ENCODE results near the gene PLXNB2.

Gene PLXNB2

DNA sequence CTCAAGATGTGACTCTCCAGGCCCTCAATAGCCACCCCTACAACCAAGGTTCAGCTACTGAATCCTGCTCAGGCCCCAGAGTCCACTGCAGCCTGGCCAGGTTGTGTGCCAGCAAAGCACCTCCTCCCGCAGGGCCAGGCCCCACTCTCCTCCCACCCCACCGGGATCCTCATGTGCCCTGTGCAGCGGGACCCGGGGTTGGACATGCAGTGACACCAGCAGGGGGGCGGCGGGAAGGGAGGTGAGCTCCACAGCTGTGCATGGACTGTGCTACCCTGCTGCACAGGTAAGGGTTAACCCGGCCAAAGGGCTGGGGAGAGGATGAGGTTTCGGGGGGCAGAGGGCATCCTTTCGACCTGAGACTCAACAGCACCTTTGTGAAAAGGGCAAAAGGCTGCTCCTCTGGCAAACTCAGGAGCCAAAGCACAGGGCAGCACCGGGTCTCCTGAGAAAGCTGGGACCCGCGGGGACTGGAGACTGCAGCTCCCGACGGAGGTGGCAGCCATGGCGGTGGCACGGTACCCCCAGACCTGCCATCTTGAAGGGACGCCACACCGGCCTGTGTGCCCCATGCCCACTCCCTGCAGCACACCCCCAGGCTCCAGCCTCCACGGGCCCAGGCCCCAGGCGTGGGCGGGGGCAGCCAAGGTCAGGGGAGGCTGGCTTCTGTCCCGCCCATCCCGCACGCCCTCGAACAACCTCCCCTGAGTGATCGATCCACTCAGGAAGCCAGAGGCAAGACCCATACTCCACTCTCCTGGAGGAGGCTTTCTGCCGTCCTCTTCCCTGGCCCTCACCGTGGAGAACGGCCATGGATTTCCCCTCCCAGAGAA is 10.6 kb downstream of the PLXNB2 start:
- no peak for DNase-seq

DNA sequence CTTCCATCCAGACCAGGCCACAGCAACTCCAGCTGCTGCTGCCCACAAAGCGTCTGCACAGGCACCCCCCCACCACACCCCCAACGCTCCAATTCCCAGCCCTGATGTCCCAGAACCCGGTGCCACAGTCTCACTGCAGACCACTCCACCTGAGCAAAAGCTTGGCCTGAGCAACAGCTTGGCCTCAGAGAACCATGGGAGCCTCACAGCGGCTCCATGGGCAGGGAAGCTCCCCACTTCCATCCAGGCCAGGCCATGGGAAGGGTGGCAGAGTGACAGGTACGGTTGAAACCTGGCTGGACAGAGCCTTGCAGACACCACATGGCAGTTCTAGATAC is 13.2 kb downstream of the PLXNB2 start:
- DNase-seq: no peak

DNA sequence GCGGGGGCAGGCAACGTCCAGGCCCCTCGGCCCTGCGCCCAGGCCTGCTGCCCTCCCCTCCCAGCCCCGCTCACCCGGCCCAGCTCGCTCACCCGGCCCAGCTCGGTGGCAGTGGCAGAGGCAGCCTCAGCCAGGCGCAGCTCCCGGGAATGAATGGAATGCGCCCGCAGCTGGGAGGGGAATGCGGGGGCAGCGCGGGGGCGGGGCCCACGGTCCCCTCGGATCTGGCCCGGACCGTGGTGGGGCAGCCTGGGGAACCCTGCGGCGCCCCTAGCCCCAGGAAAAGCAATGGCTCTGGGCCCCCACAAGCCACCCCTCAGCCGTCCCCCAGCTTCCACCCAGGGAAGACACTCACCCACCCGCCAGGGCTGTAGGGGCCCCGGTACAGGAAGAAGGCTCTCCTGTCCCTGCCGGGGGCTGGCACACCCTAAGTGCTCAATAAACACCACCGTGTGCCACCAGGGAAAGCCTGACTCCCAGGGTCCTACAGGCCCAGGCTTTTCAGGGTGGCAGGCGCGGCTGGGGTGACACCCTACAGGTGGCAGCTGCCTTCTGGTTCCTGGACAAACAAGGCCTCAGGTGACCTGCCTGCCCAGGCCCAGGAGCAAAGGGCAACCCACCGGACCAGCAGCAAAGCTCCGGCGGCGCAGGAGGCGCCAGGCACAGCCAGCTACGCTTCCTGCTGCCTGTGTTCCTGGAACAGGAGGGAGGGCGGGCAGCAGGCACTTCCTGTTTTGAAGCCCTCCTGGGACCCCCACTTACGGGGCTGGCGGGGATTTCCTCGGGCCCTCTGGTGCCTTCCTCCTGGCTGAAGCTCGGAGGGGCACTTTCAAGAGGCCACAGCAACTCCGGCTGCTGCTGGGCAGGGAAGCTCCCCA is 13.8 kb downstream of the PLXNB2 start:
- no peak for DNase-seq

DNA sequence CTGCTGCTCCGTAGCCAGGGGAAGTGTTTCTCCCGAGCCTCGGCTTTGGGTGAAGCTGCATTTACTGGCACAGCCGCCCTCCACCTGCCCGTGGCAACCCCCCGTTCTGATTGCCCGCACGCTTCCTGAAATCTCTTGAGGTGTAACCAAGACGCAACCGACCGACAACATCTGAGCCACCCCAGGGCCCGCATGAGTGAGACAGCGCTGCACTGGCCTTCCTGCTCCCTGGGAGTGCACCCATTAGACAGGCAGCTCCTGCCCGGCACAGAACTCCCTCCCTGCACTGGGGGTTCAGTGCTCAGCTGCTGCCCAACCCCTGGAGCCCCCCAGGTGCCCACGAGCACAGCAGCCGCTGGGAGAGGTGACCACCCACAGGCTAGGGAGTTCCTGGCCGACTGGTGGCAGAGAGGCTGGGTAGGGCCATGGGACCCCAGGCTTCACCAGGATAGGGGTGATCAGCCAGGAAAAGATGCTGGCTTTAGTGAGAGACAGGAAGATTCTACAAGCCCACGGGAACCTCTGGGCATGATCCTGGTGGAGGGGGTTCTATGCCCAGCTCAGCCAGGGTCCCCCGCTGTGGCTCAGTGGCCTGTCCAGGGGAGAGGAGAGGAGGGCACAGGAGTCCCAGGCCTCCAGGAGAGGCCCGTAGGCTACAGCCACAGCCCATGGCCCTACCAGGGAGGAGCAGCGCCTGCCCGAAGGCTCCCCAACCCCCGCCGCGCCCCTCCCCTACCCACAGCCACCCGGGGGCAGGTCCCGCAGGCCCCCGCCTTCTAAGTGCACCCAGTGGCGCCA is 14.6 kb downstream of the PLXNB2 start:
- no peak for DNase-seq

- DNase-seq: no peak
These were observed 17.4 kb downstream of the PLXNB2 start for GRCh38 chr22:50289942-50290630.

GRCh38 chr22:50289151-50289941 is 18.1 kb downstream of the PLXNB2 start:
- DNase-seq: no peak

- no peak for DNase-seq
These were observed 19.7 kb downstream of the PLXNB2 start for GRCh38 chr22:50287731-50288130.

GRCh38 chr22:50286701-50287318 is 20.6 kb downstream of the PLXNB2 start:
- no peak for DNase-seq

DNA sequence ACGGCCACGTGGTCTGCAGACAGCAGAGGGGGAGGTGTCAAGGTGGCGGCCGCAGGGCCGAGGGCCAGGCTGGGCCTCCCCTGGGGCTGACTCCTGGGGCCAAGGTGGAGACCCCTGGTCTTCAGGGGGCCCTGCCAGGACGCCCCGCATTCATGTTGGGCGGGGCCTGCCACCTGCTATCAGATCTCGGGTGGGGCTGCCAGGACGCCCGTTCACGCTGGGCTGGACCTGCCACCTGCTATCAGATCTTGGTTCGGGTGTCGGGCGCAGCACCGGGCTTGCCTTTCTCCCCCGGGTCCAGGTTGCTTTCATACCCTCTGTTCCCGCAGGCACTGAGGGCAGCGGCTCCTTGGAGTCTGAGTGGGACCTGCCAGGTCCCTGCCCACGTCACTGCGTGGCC is 21.2 kb downstream of the PLXNB2 start:
- DNase-seq: no peak

GRCh38 chr22:50285568-50286229 is 21.7 kb downstream of the PLXNB2 start:
- DNase-seq: no peak

DNA sequence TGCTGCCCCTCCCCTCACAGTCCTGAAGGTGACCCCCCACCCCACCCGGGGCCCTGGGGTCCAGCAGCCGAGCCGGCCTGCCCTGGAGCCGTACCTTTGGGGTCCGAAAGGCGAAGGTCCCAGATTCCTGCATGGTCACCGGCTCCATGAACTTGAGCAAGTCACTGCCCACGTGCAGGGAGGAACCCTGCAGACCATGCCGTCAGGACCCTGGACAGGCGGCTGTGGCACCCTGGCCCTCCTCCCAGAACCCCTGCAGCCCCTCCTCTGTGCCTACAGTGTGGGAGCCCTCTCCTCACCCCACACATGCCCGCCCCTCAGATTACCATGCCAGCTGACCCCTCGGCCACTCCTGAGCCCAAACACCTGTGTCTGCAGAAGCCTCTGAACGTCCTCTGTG is 23.0 kb downstream of the PLXNB2 start:
- no peak for DNase-seq

DNA sequence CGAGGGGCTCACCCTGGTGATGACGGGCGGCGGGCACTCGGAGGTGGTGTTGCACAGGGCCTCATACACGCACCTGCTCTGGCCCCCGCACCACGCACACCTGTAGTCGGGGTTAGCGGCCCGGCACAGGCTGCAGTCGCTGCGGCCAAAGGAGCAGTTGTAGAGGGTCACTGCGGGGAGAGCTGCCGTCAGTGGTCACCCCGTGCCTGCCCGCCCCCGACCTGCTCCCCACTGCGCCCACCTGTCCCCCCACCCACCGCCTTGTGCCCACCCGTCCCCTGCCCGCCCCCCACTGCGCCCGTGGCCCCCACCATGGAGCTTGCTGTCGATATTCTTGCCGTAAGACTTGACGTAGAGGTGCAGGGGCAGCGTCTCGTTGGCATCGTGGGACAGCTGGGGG is 23.6 kb downstream of the PLXNB2 start:
- DNase-seq: no peak

DNA sequence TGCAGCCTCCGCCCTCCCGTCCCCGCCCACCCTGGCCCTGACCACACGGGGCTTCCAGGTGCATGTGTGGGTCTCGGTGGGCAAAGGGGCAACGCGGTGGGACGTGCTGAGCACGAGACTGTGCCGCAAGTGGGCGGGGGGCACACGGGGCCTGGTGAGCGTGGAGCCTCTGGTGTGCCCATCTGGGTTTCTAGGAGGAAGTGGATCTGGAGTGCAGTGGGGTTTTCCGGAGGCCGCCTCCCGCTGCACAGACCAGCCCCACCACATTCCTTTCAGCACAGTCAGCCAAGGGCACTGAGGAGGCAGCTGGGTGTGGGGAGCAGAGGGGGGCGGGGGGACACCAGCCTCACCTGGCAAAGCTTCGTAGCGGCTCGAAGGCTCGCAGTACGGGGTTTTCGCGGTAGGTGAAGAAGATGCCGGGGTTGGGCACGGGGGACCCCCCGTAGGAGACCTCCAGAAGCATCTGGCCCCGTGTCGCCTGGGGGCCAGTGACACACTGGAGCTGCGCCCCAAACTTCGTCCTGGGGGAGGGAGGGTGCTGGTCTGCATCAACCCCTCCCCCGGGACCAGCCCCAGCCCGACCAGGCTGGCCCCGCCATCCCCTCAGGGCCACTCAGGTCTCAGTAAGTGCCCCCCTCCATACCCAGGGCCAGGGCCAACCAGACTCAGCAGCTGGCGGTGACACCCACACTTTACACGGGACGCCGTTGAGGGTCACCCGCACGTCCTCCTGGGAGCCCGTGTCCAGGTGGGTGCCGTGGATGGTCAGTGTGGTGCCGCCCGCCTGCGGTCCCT is 24.9 kb downstream of the PLXNB2 start:
- no peak for DNase-seq

- DNase-seq: no peak
These were observed 25.5 kb downstream of the PLXNB2 start for GRCh38 chr22:50281957-50282356.

- no peak for DNase-seq
These were observed 26.1 kb downstream of the PLXNB2 start for GRCh38 chr22:50281384-50281760.

DNA sequence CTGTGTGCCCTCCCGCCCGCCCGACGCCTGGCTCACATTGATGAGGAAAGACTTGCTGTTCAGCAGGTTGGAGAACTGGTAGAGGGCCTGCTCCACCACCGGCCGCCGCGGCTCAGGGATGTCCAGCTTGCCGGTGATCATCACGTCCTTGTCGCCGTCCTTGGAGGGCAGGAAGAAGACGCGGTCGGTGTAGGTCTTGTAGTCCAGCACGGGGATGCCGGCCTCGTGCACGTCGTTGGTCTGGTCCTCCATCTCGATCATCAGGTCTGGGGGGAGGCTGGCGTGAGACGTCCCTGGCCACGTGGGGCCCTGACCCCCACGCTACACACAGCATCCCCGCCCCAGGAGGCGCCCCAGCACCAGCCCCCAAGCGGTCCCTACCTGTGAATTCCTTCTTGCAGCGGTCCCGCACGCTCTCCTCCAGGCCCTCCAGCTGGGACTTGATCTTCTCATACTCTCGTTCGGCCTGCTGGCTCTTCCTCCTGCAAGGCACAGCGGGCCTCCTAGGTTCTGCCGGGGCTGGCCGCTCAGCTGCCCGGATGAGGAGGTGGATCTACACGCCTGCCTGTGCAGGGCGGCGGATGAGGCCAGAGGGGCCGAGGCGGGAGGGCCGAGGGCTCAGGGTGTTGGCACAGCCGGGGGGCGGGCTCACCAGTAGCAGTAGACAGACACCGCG is 26.6 kb downstream of the PLXNB2 start:
- no peak for DNase-seq

DNA sequence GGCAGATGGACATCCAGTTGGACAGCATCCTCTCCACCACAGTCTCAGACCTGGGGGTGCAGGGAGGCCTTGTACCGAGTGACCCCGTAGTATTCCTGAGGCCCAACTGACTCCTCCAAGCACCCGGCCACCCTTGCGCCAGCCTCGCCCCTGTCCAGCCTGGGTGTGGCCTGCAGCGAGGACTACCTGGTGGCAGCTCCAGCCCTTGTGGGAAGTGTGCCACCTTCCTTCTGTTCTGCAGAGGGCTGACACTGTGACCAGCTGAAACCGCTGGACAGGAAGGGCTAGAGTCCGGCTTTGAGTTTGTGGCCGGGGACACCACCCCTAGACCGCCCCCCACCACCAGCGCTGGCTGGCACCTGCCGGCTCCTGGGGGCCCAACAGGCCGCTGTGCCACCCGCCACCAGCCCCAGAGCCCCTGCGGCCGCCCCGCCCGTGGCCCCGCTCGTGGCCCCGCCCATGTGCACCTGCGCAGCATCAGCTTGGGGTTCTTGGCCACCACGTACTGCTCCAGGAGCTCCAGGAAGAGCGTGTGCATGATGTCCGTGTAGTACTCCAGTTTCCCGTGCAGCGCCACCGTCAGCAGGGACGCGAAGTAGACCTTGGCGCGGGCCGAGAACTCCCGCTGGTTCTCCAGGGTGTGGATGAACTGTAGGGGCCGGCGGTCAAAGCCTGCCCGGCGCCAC is 27.3 kb downstream of the PLXNB2 start:
- DNase-seq: no peak

GRCh38 chr22:50278956-50279619 is 28.4 kb downstream of the PLXNB2 start:
- DNase-seq: no peak
